Fibroblast of pulmonary artery (primary cell): ENCODE data around the gene MRS2.

Experiments
- DNase-seq: peaks from one replicate; pipeline ENCODE4 v3.0.0-alpha.2; 2010; ENCODE audit warnings: low read depth
- H3K4me3 ChIP-seq: replicated peaks from 2 replicates; pipeline ENCODE4 v1.5.1; 2011; ENCODE audit warnings: low read depth, mild to moderate bottlenecking, control low read depth, low read length, moderate library complexity
- CTCF ChIP-seq: IDR thresholded peaks from 2 replicates; pipeline ENCODE4 v1.5.1; 2011; ENCODE audit warnings: mild to moderate bottlenecking, control low read depth, low read length, inconsistent platforms; ENCODE audit errors: missing control alignments

Gene MRS2

GRCh38 chr6:24448396-24448795 lies 45.7 kb downstream of the MRS2 start:
- no peak for DNase-seq
- no peak overlapping the region for H3K4me3 ChIP-seq
- TF ChIP-seq CTCF: no peak

GRCh38 chr6:24448828-24449525 lies 46.2 kb downstream of the MRS2 start:
- no peak for DNase-seq
- no peak for TF ChIP-seq CTCF

DNA sequence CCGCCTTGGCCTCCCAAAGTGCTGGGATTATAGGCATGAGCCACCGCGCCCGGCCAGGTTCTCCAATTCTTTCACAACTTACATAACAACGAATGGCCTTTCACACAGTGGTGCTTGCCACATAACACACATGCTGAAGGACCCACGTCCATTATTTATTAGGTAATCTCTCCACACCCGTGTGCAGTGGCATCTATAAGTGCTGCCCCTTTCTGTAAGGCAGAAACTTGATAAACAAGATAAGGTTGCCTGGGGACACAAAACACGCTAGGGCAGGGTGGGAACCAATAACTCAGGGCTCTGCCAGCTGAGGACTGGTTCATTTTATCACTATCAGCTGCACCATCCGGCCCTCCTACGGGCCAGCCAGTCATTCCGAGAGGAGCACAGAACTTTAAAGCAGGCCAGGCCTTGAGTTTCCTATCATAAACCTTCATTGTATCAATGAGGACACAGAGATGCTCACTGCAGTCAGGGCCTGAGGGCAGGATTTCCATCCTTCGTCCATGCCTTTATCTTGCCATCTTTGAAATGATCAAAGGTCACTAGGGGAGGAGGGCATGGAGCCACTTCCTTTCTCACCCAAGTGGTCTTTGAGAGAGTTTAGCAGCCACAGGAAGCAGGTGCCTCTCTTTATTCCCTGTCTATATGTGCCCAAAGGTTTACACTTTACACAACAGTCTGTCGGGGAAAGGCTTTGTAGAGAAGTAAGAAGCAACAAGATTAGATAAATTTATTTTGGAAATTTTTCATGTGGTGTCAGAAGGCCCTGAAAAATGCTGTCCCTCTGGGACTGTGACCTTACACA lies 49.0 kb downstream of the MRS2 start:
- DNase-seq: no peak
- TF ChIP-seq CTCF: no peak
- H3K4me3 ChIP-seq: no peak overlapping the region

More at GRCh38 chr6:24448828-24449525, 46.2 kb downstream of the MRS2 start:
- H3K4me3 ChIP-seq: no peak overlapping the region

DNA sequence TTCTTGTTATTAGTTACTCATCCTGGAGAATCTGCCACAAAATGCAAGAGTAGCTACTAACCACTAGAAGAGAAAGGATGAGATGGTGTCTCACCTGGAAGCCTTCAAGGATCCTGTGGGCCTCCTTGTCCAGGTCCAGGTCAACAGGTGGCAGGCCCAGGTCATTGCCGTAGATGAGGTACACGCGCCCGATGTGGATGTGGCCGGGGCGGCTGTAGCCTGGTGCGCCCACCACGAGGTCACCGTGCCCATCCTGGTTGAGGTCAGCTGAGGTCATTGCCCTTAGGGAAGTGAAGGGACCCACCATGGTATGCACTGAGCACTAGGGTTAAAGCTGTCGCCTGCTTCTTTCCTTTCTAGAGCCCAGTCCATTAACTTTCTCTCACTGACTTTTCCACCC lies 51.2 kb downstream of the MRS2 start:
- no peak for TF ChIP-seq CTCF
- no peak for DNase-seq
- no peak overlapping the region for H3K4me3 ChIP-seq

DNA sequence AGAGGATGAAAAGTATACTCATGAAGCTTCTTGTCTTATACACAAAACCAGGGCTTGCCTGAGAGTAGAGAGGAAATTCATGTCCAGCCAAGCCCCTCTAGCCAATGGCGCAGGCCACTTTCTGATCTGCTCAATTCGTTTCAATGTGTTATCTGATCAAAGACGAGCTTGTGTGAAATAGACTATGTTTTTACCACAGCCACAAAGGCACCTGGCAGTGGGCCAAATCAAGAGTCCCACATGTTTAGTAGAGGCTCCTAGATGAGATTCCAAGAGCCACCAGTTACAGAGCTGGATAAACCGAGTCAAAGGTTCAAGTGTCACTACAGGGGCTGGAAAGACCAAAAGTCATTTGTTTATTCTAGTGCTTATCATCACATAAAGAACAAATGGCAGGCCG lies 51.7 kb downstream of the MRS2 start:
- no peak for DNase-seq
- no peak for TF ChIP-seq CTCF
- H3K4me3 ChIP-seq: no peak overlapping the region

DNA sequence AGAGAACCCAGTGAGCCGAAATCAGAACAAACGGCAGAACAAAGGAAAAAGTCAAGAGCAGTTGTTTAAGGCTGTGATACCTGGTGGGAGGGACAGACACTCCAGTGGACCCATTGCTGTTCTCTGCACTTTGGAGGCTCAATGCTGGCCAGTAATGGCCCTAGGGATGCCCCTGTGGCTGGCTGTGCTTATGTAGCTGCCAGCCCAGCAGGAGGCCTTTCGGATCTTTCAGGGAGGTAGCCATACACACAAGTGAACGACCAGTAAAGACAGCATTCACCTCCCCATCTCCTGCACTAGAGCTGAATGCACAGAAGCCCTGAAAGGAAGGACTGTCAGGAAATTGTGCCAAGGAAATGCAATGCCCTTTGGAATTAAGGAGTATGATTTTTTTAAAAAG lies 52.3 kb downstream of the MRS2 start:
- no peak for DNase-seq
- no peak for TF ChIP-seq CTCF
- no peak overlapping the region for H3K4me3 ChIP-seq
